Panc1 (cell line): ENCODE results near the gene TJP1. TPM values are rescaled to one million over a fixed set of nuclear protein-coding genes. Genes with fewer than 3 reads are reported as not detected.

Experiments used
- ATAC-seq: fragments of 200-7000 bp; cut with Tn5 transposase; 2 replicates; pipeline ENCODE4 v1.9.1; 2020; ENCODE audit warnings: mild to moderate bottlenecking, moderate library complexity
- BruUV-seq: library from RNA; stranded (reverse); fragments of 400-500 nt; replicated peaks from 2 replicates; lab custom pipeline; 2021; lab: Mats Ljungman, UMichigan
- CTCF ChIA-PET: fragments of 300-600 bp; sonication (Branson Sonifier 250); formaldehyde crosslinking; loops from one replicate; lab custom pipeline; 2022; ENCODE audit warnings: antibody characterized with exemption; lab: Charles Lee
- POLR2A ChIA-PET: fragments of 300-600 bp; sonication (Branson Sonifier 250); formaldehyde crosslinking; loops from one replicate; lab custom pipeline; 2022; ENCODE audit warnings: antibody characterized with exemption; lab: Charles Lee
- DNase-seq: peaks from one replicate; pipeline ENCODE4 v3.0.0-alpha.2; 2010; ENCODE audit warnings: low read depth, low spot score
- H3K27ac ChIP-seq: 2 replicates; pipeline ENCODE4 v1.5.1; 2011; ENCODE audit warnings: mild to moderate bottlenecking, low read length, inconsistent platforms
- H3K27me3 ChIP-seq: fragments of 200-500 bp; sonication (Bioruptor generic); 2 replicates; pipeline ENCODE4 v1.6.0; 2014; ENCODE audit warnings: low read length, inconsistent platforms; ENCODE audit not compliant: control insufficient read depth, insufficient read depth
- H3K36me3 ChIP-seq: fragments of 200-500 bp; sonication (Bioruptor generic); 2 replicates; pipeline ENCODE4 v1.5.1; 2014; ENCODE audit warnings: inconsistent platforms, mild to moderate bottlenecking, low read length, moderate library complexity; ENCODE audit not compliant: control insufficient read depth, insufficient read depth
- H3K4me1 ChIP-seq: 2 replicates; pipeline ENCODE4 v1.5.1; 2011; ENCODE audit warnings: inconsistent platforms, mild to moderate bottlenecking, low read length, moderate library complexity; ENCODE audit not compliant: control insufficient read depth, insufficient read depth
- H3K4me3 ChIP-seq, 2 experiments: 2 replicates each; pipeline ENCODE4 v1.5.1; 2011 to 2012; ENCODE audit warnings: low read depth in 2 of 2, low read length in 2 of 2, mild to moderate bottlenecking in 2 of 2, inconsistent platforms in 1 of 2, moderate library complexity in 1 of 2
- H3K9me3 ChIP-seq: fragments of 200-500 bp; sonication (Bioruptor generic); 2 replicates; pipeline ENCODE4 v1.5.1; 2014; ENCODE audit warnings: low read depth, mild to moderate bottlenecking, inconsistent platforms, low read length, moderate library complexity; ENCODE audit not compliant: control insufficient read depth, insufficient read depth
- POLR2AphosphoS5 ChIP-seq: IDR thresholded peaks from 2 replicates; pipeline ENCODE4 v1.6.1; 2012; ENCODE audit warnings: mild to moderate bottlenecking, low read depth, low read length, moderate library complexity
- REST ChIP-seq, 2 experiments: IDR thresholded peaks; 2 replicates each; pipeline ENCODE4 v1.6.1; 2011 to 2012; ENCODE audit warnings: low read depth in 2 of 2, control low read depth in 1 of 2, low read length in 1 of 2, mild to moderate bottlenecking in 1 of 2, moderate library complexity in 1 of 2; ENCODE audit not compliant: insufficient read depth in 1 of 2
- SIN3A ChIP-seq: IDR thresholded peaks from 2 replicates; pipeline ENCODE4 v1.6.1; 2012; ENCODE audit warnings: low read depth, mild to moderate bottlenecking, low read length, moderate library complexity, borderline replicate concordance; ENCODE audit not compliant: insufficient read depth
- TCF7L2 ChIP-seq: IDR thresholded peaks from 2 replicates; pipeline ENCODE4 v1.6.1; 2011; ENCODE audit warnings: mild to moderate bottlenecking, low read depth, low read length, inconsistent platforms
- in situ Hi-C: cut with HindIII; loops from 2 replicates; pipeline ENCODE4 v1.10.0; 2016; ENCODE audit warnings: low sequenced_read_pairs, low pct_unique_long_range_greater_than_20kb
- intact Hi-C: fragments of 100-400 bp; cut with micrococcal nuclease; formaldehyde crosslinking; loops from one replicate; pipeline ENCODE4 v1.10.0; 2022; ENCODE audit not compliant: unreplicated experiment
- total RNA-seq: library from RNA; stranded (reverse); gene quantifications from one replicate; pipeline ENCODE4 v1.2.1, GENCODE V29; 2021; ENCODE audit not compliant: unreplicated experiment
- TF ChIP-seq, protein P1 (sequence below): fragments of 450-650 bp; IDR thresholded peaks from 2 replicates; pipeline ENCODE4 v1.5.1; 2017; ENCODE audit warnings: mild to moderate bottlenecking

Gene TJP1
- total RNA-seq, 1 experiment from 2014 or later: 79.1 TPM

- no peak for DNase-seq
- intact Hi-C loops (loop anchor here (5.0 kb wide), 1 partner anchor 48 kb away; no protein-coding TSS in a partner anchor), in situ Hi-C loops (no loop called here)
- POLR2A ChIA-PET: interaction anchor here (0.6 kb wide), 1 partner anchor 114 kb away, joined by 3 read pairs; no protein-coding TSS in a partner anchor
- Histone ChIP-seq H3K4me3 (no peak overlapping the region), H3K27me3 (no peaks in the 10 kb centered on the region), H3K36me3 (no peaks in the 10 kb centered on the region; the same call in 1 of the 2 replicates), H3K27ac (no peak overlapping the region), H3K9me3 (no peaks in the 10 kb centered on the region), H3K4me1 (peaks cover 10% of the 10 kb centered on the region)
- no peak for ATAC-seq
- CTCF ChIA-PET: no interaction called here
- TF ChIP-seq TCF7L2 (no peak), POLR2AphosphoS5 (no peak), SIN3A (no peak), REST (IDR thresholded peaks at IDR 0.05; ENCODE audit: insufficient read depth in 1 of 2, low read depth in 2 of 2, low read length in 1 of 2) (no peak)
- TF ChIP-seq, protein P1, sequence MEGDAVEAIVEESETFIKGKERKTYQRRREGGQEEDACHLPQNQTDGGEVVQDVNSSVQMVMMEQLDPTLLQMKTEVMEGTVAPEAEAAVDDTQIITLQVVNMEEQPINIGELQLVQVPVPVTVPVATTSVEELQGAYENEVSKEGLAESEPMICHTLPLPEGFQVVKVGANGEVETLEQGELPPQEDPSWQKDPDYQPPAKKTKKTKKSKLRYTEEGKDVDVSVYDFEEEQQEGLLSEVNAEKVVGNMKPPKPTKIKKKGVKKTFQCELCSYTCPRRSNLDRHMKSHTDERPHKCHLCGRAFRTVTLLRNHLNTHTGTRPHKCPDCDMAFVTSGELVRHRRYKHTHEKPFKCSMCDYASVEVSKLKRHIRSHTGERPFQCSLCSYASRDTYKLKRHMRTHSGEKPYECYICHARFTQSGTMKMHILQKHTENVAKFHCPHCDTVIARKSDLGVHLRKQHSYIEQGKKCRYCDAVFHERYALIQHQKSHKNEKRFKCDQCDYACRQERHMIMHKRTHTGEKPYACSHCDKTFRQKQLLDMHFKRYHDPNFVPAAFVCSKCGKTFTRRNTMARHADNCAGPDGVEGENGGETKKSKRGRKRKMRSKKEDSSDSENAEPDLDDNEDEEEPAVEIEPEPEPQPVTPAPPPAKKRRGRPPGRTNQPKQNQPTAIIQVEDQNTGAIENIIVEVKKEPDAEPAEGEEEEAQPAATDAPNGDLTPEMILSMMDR: no peak
- BruUV-seq: no TSS peak
Measured at GRCh38 chr15:29825227-29825626, 3.0 kb upstream of the TJP1 start.

DNA sequence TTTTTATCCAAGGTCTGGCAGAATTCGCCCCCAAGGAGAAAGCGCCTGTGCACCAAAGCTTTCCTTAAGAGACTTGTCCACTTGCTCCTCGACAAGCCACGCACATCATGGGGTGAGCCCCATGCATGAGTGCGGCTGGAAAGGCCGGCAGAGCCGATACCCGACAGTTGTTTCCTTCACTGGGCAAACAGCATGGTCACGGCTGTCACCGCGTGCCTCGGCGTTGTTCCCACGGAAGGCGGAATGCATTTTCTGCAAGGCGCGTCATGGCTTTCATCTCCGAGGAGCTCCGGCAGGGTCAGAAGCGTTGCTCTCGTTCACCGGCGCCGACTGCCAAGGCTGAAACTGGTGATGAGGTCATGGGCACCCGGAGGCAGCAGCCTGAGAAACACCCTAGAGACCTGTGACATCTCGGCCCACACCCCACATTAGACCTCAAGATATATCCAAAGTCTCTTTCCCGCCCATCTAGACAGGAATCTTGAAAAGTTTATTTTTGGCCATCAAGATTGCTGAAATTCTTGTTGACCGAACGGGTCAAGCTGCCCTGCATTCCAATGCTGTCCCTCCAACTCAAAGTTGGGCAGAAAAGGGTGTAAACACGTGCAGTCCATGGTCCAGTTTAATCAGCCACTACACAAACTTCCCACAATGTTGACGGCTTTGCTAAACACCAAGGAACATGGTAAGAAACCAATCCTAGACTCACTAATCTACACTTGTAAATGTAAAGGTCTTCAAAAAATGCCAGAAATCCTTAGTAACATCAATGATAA lies 604 bp upstream of the TJP1 start:
- Histone ChIP-seq H3K4me3 (peak overlapping the region; percentile 79 to 82), H3K36me3 (no peaks in the 10 kb centered on the region; the same call in 1 of the 2 replicates), H3K27ac (peak overlapping the region; percentile 76), H3K9me3 (no peaks in the 10 kb centered on the region), H3K27me3 (no peaks in the 10 kb centered on the region), H3K4me1 (peaks cover 21% of the 10 kb centered on the region)
- in situ Hi-C loops: no loop called here
- CTCF ChIA-PET: no interaction called here
- intact Hi-C loops: no loop called here
- BruUV-seq: no TSS peak
- DNase-seq (no peak), ATAC-seq (peak; percentile 53)
- TF ChIP-seq POLR2AphosphoS5 (no peak), TCF7L2 (peak; percentile 91)
- TF ChIP-seq, protein P1: no peak
- POLR2A ChIA-PET: no interaction called here
